ENCODE data around the gene AMH. TPM values are rescaled to one million over a fixed set of nuclear protein-coding genes. Genes with fewer than 3 reads are reported as not detected.

AMH gene
- total and polyA plus RNA-seq, 12 donors, result 0.15 to 1.0 (median 0.41) TPM

- 27% methylated on average over 43 of the region's 43 CpGs for WGBS, 2 donors
- H3K4me1 ChIP-seq, result peaks cover 19 to 77% (median 54%) of the 10 kb centered on the region in 9 donors
- no peak for ATAC-seq
Observed at GRCh38 chr19:2271234-2272103, 22.3 kb downstream of the AMH start.

GRCh38 chr19:2273356-2274184, 24.4 kb downstream of the AMH start:
- H3K4me1 ChIP-seq, result peaks cover 19 to 59% (median 49%) of the 10 kb centered on the region in 9 donors
- 12 to 13% methylated on average over 44 to 45 of the region's 45 CpGs for WGBS, 2 donors
- H3K9me3 ChIP-seq, result no peaks in the 10 kb centered on the region
- no peaks in the 10 kb centered on the region for H3K27me3 ChIP-seq
- H3K4me3 ChIP-seq, result peak overlapping the region in 8 of 10 donors; percentile 12 to 100 (median 68)
- intact Hi-C loops (cut with DNase I), result loop anchor here (1.0 to 10.0 kb wide), 12 partner anchors 34 to 121 kb away; partner anchors contain the start of genes PLEKHJ1 (in 8 of the 10), SF3A2 (in 8 of the 10) and AP3D1 (in 2 of the 10)
- peak in 8 of 9 donors; percentile 95 to 98 (median 97) for TF ChIP-seq CTCF (IDR thresholded peaks at IDR 0.05)
- H3K36me3 ChIP-seq, result peaks cover 0 to 56% (median 14%) of the 10 kb centered on the region in 9 donors
- H3K27ac ChIP-seq, result peak overlapping the region in 9 of 10 donors; percentile 13 to 100 (median 73)
- peak; percentile 71 to 82 for DNase-seq
- ATAC-seq, result peak in 7 of 8 donors; percentile 5 to 27 (median 20)

More at GRCh38 chr19:2271234-2272103, 22.3 kb downstream of the AMH start:
- DNase-seq, result no peak
- TF ChIP-seq CTCF (IDR thresholded peaks at IDR 0.05), result no peak
- no peaks in the 10 kb centered on the region for H3K27me3 ChIP-seq
- H3K9me3 ChIP-seq, result no peaks in the 10 kb centered on the region
- intact Hi-C loops (cut with DNase I), result loop anchor here (2.0 to 10.0 kb wide), 9 partner anchors 34 to 123 kb away; partner anchors contain the start of genes PLEKHJ1 (in 6 of the 10), SF3A2 (in 6 of the 10) and AP3D1 (in 2 of the 10)
- H3K4me3 ChIP-seq, result peak overlapping the region; percentile 89 to 100 (median 100)
- peak overlapping the region; percentile 94 to 100 (median 99) for H3K27ac ChIP-seq
- H3K36me3 ChIP-seq, result peaks cover 0 to 41% (median 14%) of the 10 kb centered on the region in 9 donors

- DNase-seq (no peak), ATAC-seq (no peak)
- Histone ChIP-seq H3K4me1 (peaks cover 19 to 55% (median 49%) of the 10 kb centered on the region in 9 donors), H3K27me3 (no peaks in the 10 kb centered on the region), H3K36me3 (peaks cover 0 to 56% (median 14%) of the 10 kb centered on the region in 9 donors), H3K9me3 (no peaks in the 10 kb centered on the region), H3K4me3 (peak overlapping the region in 6 of 10 donors; percentile 24 to 100 (median 98)), H3K27ac (peak overlapping the region in 8 of 10 donors; percentile 47 to 100 (median 76))
- no peak for TF ChIP-seq CTCF (IDR thresholded peaks at IDR 0.05)
- intact Hi-C loops (cut with DNase I), result loop anchor here (2.0 to 10.0 kb wide), 7 partner anchors 37 to 121 kb away; partner anchors contain the start of genes AP3D1 (in 2 of the 10), PLEKHJ1 (in 2 of the 10) and SF3A2 (in 2 of the 10)
- 88 to 90% methylated on average over 9 of the region's 9 CpGs for WGBS, 2 donors
Observed at GRCh38 chr19:2274185-2274711, 25.1 kb downstream of the AMH start.
